Esophagus muscularis mucosa (tissue), 3 donors: ENCODE results near the gene PSG11.
"Not testable (repeated sequence)": the region's sequence is repeated elsewhere in the genome, so short reads cannot be mapped to it uniquely, and the experiment has no call there.

Source experiments
- EP300 ChIP-seq: sonication (generic); formaldehyde crosslinking; IDR thresholded peaks from one replicate; pipeline ENCODE4 v1.6.1; 2017; ENCODE audit warnings: antibody characterized with exemption
- TF ChIP-seq, protein P1 (sequence below), 3 experiments: fragments of 200-600 bp in 2 of 3; fragments of 450-650 bp in 1 of 3; sonication (generic) in 2 of 3; IDR thresholded peaks; one replicate each; pipeline ENCODE4 v1.5.1; 2017 to 2019; ENCODE audit warnings: antibody characterized with exemption in 3 of 3, mild to moderate bottlenecking in 2 of 3, moderate library complexity in 1 of 3

GRCh38 chr19:43031645-43032044 lies 5.4 kb upstream of the PSG11 start:
- TF ChIP-seq, protein P1, sequence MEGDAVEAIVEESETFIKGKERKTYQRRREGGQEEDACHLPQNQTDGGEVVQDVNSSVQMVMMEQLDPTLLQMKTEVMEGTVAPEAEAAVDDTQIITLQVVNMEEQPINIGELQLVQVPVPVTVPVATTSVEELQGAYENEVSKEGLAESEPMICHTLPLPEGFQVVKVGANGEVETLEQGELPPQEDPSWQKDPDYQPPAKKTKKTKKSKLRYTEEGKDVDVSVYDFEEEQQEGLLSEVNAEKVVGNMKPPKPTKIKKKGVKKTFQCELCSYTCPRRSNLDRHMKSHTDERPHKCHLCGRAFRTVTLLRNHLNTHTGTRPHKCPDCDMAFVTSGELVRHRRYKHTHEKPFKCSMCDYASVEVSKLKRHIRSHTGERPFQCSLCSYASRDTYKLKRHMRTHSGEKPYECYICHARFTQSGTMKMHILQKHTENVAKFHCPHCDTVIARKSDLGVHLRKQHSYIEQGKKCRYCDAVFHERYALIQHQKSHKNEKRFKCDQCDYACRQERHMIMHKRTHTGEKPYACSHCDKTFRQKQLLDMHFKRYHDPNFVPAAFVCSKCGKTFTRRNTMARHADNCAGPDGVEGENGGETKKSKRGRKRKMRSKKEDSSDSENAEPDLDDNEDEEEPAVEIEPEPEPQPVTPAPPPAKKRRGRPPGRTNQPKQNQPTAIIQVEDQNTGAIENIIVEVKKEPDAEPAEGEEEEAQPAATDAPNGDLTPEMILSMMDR (IDR thresholded peaks at IDR 0.05), result not testable (repeated sequence)
- TF ChIP-seq EP300, result not testable (repeated sequence)
